Smooth muscle cell (in vitro differentiated cells): ENCODE data around the gene NDE1. TPM values are rescaled to one million over a fixed set of nuclear protein-coding genes. Genes with fewer than 3 reads are reported as not detected.
A peak's percentile ranks its signal among the peaks of the same experiment; 100 is the strongest.

Source experiments
- DNase-seq: peaks from one replicate; lab custom pipeline; 2025; ENCODE audit not compliant: unreplicated experiment; lab: John Stamatoyannopoulos, UW
- H2AFZ ChIP-seq: fragments of 200-600 bp; sonication (generic); 2 replicates; pipeline ENCODE4 v1.6.0; 2016; ENCODE audit warnings: antibody characterized with exemption, low read depth, mild to moderate bottlenecking
- H3F3A ChIP-seq: fragments of 200-600 bp; sonication (generic); 2 replicates; pipeline ENCODE4 v1.6.0; 2017; ENCODE audit warnings: antibody characterized with exemption, low read depth
- H3K27ac ChIP-seq: fragments of 200-600 bp; sonication (generic); 2 replicates; pipeline ENCODE4 v1.5.1; 2016; ENCODE audit warnings: low read depth, mild to moderate bottlenecking
- H3K27me3 ChIP-seq: fragments of 200-600 bp; sonication (generic); 2 replicates; pipeline ENCODE4 v1.6.1; 2016; ENCODE audit warnings: low read depth, mild to moderate bottlenecking
- H3K36me3 ChIP-seq: fragments of 200-600 bp; sonication (generic); 2 replicates; pipeline ENCODE4 v1.5.1; 2016; ENCODE audit warnings: low read depth
- H3K4me1 ChIP-seq: fragments of 200-600 bp; sonication (generic); 2 replicates; pipeline ENCODE4 v1.5.1; 2016; ENCODE audit warnings: low read depth
- H3K4me2 ChIP-seq: fragments of 200-600 bp; sonication (generic); 2 replicates; pipeline ENCODE4 v1.6.0; 2016; ENCODE audit warnings: mild to moderate bottlenecking
- H3K4me3 ChIP-seq: fragments of 200-600 bp; sonication (generic); 2 replicates; pipeline ENCODE4 v1.5.1; 2016; ENCODE audit warnings: mild to moderate bottlenecking
- H3K79me2 ChIP-seq: fragments of 200-600 bp; sonication (generic); 2 replicates; pipeline ENCODE4 v1.6.0; 2016; ENCODE audit warnings: low read depth, mild to moderate bottlenecking
- H3K9ac ChIP-seq: fragments of 200-600 bp; sonication (generic); 2 replicates; pipeline ENCODE4 v1.6.0; 2016; ENCODE audit warnings: low read depth
- H3K9me3 ChIP-seq: fragments of 200-600 bp; sonication (generic); replicated peaks from 2 replicates; pipeline ENCODE4 v1.5.1; 2016; ENCODE audit warnings: low read depth
- H4K20me1 ChIP-seq: fragments of 200-600 bp; sonication (generic); 2 replicates; pipeline ENCODE4 v1.6.0; 2016; ENCODE audit warnings: low read depth
- CTCF ChIP-seq: fragments of 200-600 bp; sonication (generic); IDR thresholded peaks from 2 replicates; pipeline ENCODE4 v1.5.1; 2017; ENCODE audit warnings: borderline replicate concordance, mild to moderate bottlenecking, antibody characterized with exemption; ENCODE audit not compliant: insufficient read depth, poor library complexity, severe bottlenecking
- WGBS: methylation state at CpG from one replicate; pipeline ENCODE4 v1.1.7; 2016; ENCODE audit warnings: low lambda C conversion rate; 5-methylcytosine and 5-hydroxymethylcytosine counted together
- polyA plus RNA-seq: library from polyadenylated mRNA; unstranded; fragments of >200 nt; fragmentation: Nextera tagmentation; extraction: Ambion mirVana; gene quantifications from 2 replicates; pipeline ENCODE4 v1.2.1, GENCODE V29; 2016
- total RNA-seq: library from RNA; depleted of rRNA; stranded (reverse); fragments of >200 nt; gene quantifications from 2 replicates; pipeline ENCODE4 v1.2.3, GENCODE V29; 2014

Gene NDE1
- total and polyA plus RNA-seq, 2 experiments from 2014 or later = 12.2 to 17.9 TPM

GRCh38 chr16:15705064-15705565 lies 55.1 kb downstream of the NDE1 start:
- Histone ChIP-seq H3K9me3 (no peaks in the 10 kb centered on the region), H2AFZ (no peak overlapping the region), H4K20me1 (no peaks in the 10 kb centered on the region), H3K9ac (no peak overlapping the region), H3K4me2 (no peak overlapping the region), H3K27ac (no peak overlapping the region), H3K27me3 (no peaks in the 10 kb centered on the region), H3K36me3 (no peaks in the 10 kb centered on the region), H3K4me1 (no peaks in the 10 kb centered on the region), H3F3A (no peaks in the 10 kb centered on the region), H3K79me2 (no peaks in the 10 kb centered on the region), H3K4me3 (no peak overlapping the region)
- WGBS = 97% methylated on average over 8 of the region's 8 CpGs
- no peak for TF ChIP-seq CTCF
- DNase-seq = no peak

- Histone ChIP-seq H2AFZ (no peak overlapping the region), H3F3A (no peaks in the 10 kb centered on the region), H3K79me2 (no peaks in the 10 kb centered on the region), H4K20me1 (no peaks in the 10 kb centered on the region), H3K27ac (no peak overlapping the region), H3K4me3 (no peak overlapping the region), H3K9me3 (no peaks in the 10 kb centered on the region), H3K36me3 (no peaks in the 10 kb centered on the region), H3K9ac (no peak overlapping the region), H3K27me3 (no peaks in the 10 kb centered on the region), H3K4me1 (no peaks in the 10 kb centered on the region), H3K4me2 (no peak overlapping the region)
- no peak for DNase-seq
- 97% methylated on average over 3 of the region's 3 CpGs for WGBS
- TF ChIP-seq CTCF = no peak
These were observed 57.3 kb downstream of the NDE1 start for GRCh38 chr16:15707332-15707731.

DNA sequence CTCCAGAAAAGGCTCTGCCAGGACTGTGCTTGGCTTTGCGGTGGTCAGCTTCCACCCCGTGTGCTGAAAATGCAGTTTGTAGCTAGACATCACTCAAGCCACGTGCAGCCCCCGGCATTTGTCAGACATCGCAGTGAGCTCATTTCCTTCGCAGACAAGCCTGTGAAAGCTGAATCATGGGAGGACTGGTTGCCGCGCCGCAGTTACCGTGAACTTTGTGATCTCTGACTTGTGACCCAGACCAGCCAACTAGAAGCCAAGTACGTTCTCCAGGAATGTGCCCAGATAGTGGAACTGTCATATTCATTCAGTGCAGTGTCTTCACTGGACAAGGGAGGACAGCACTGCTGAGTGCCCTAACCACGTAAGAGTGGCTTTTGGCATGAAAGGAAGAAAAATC lies 58.1 kb downstream of the NDE1 start:
- no peaks in the 10 kb centered on the region for H3K27me3 ChIP-seq
- no peaks in the 10 kb centered on the region for H3K9me3 ChIP-seq
- no peak overlapping the region for H2AFZ ChIP-seq
- H4K20me1 ChIP-seq = no peaks in the 10 kb centered on the region
- H3K36me3 ChIP-seq = no peaks in the 10 kb centered on the region
- H3K9ac ChIP-seq = no peak overlapping the region
- no peak overlapping the region for H3K4me2 ChIP-seq
- H3K4me1 ChIP-seq = no peaks in the 10 kb centered on the region
- H3K27ac ChIP-seq = no peak overlapping the region
- H3K79me2 ChIP-seq = no peaks in the 10 kb centered on the region
- 53% methylated on average over 12 of the region's 12 CpGs for WGBS
- no peak for TF ChIP-seq CTCF
- H3K4me3 ChIP-seq = no peak overlapping the region
- no peaks in the 10 kb centered on the region for H3F3A ChIP-seq
- DNase-seq = peak; percentile 1

DNA sequence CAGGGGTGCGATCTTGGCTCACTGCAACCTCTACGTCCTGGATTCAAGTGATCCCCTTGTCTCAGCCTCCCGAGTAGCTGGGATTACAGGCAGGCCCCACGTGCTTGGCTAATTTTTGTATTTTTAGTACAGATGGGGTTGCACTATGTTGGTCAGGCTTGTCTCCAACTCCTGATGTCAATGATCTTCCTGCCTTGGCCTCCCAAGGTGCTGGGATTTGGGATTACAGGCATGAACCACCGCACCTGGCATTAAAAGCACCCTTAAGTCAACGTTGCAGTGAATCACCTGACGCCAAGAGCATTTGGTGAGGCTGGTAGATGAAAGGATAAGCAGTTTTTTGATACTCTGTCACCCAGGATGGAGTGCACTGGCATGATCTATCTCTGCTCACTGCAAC lies 59.0 kb downstream of the NDE1 start:
- Histone ChIP-seq H3K9ac (no peak overlapping the region), H3K9me3 (no peaks in the 10 kb centered on the region), H3F3A (no peaks in the 10 kb centered on the region), H3K36me3 (no peaks in the 10 kb centered on the region), H2AFZ (no peak overlapping the region), H3K4me3 (no peak overlapping the region), H3K4me1 (no peaks in the 10 kb centered on the region), H3K27me3 (no peaks in the 10 kb centered on the region), H4K20me1 (no peaks in the 10 kb centered on the region), H3K79me2 (no peaks in the 10 kb centered on the region), H3K4me2 (no peak overlapping the region), H3K27ac (no peak overlapping the region)
- 96% methylated on average over 7 of the region's 7 CpGs for WGBS
- DNase-seq = no peak
- no peak for TF ChIP-seq CTCF
